HG03135 (cell line): ENCODE results near the gene CADPS.

Source experiments
- ATAC-seq: cut with Tn5 transposase; IDR thresholded peaks from one replicate; pipeline ENCODE4 v1.9.1; 2021; ENCODE audit warnings: mild to moderate bottlenecking, moderate library complexity; ENCODE audit not compliant: unreplicated experiment

CADPS gene

GRCh38 chr3:62462788-62463187 is 412.4 kb downstream of the CADPS start:
- no peak for ATAC-seq

DNA sequence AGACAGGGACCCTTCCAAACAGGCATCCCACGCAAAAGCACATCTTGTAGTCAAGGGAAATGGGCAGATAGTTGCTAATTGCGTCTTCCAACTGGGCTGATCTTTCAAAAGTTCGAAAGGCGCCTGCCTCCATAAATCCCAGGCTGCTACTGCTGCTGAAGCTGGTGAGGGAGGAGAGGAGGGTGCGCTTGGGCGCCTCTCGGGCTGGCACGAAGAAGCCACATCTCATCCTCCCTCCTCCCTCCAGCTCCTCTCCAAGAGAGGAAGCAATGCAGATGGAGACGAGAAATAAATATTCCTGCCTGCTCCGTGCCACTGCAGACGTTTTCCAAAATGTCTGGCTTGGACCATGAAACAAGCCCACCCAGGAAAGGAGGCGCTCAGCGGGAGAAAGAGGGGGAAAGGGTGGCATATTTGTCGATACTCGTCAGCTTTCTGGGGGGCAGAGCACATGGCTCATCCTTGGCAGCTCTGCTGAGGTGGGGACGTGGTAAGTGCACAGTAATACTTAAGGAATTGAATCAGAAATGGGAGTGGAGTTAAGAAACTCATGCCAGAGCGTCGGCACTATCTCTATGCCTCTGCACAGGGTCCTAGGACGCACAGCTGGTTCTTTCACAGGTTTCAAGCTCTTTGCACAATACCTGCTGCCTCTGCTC is 413.0 kb downstream of the CADPS start:
- no peak for ATAC-seq

DNA sequence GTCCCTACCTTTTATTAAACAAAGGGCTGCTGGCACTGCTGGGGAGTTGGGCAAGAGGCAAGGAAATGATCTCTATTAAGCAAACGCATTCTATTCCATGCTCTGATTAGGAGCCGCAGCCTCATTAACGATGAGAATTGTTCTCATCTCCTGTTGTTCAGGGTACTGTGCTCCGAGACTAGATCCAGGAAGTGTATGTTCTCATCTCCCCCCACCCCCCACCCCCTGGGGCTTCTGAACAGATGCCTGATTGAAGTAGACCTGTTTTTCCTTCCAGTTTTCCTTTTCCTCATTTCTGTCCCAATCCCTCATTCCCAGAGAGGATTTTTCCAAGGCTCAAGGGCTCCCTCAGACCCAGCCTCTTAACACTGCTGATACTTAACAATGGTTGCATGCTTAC is 420.3 kb downstream of the CADPS start:
- no peak for ATAC-seq

DNA sequence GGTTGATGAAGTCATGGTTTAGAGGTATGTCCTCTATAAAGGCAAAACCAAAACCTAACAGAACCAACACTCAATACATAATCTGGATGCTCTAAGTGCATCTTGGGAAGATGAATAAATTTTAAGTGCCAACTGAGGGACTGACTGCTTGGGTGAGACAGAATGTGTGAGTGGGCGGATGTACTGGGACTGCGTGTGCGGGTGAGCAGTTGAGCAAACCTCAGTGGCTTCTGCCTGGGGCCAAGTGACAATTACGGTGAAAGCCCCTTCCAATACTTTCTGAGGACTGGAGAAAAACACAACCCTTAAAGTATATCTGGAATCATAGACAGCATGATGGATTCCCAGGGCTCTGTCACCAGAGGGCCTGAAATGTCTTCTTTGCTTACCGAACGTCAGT is 421.8 kb downstream of the CADPS start:
- ATAC-seq = no peak

DNA sequence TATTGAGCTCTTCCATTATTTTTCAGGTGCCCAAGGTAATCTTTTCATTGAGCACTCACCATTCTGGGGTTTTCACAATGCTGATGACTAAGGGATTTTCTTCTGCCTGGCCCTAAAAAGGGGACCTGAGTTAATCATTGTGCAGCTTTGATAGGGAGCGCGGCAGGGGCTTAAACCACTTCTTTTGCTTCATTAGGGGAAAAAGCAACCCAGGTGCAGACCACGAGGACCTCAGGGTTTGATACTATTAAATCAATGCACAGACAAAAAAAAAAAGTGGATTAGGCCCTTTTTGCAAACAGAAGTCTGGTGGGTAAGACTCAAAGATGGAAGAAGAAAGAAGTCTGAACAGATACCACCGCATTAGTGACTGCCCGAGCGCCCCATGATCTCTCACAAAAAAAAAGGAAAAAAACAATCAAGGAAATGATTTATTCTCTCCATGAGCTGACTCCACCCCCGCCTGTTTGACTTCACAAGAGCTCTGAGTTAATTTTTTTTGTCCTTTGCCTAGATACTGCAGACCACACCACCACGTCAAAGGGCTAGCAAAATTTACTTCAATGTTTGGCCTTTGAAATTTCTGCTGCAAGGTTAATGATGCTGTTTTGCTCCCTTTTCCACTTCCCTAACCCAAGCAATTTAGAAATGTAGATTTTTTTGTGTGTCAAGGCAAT is 423.9 kb downstream of the CADPS start:
- no peak for ATAC-seq

DNA sequence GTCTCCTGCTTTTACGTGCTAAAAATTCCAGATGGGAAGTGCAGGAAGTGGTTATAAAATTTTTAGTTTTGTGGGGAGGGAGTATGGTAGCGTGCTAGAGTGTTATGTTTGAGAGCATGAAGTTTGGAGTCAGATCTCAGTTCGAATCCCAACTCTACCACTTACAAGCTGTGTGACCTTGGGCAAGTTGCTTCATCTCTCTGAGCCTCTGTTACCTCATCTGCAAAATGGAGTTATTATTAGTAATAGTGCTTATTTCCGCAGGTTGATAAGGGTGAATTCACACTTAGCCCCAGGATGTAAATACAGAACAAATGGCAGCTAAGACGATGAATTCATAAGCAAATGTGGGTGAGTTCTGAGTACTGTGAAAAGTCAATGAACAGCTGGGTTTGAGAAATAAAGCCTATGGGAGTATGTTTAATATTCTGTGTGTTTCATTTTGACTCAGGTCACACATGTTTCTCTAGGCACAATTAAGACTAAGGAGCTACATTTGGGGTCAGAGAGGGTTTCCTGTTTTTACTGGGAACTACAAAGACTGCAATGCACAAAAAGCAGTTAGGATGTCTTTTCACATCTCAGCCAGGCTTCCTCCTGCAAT is 428.8 kb downstream of the CADPS start:
- no peak for ATAC-seq

DNA sequence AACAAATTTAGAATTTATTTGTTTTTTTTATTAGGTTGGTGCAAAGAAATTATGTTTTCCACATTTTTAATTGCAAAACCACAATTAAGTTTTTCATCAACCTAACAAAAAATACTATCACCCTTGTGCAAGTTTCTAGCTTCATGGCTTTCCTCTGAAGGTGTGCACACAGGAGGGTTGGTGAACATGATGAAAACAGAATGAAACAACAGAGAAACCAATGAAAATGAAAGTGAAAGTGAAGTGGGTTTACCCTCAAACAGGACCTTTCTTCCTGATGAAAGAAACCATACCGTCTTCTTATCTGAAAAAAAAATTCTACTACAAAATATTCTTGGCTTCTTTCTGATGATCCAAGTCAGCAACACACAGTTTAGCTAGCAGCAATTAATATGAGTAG is 429.9 kb downstream of the CADPS start:
- ATAC-seq = no peak

- ATAC-seq = no peak
Observed at GRCh38 chr3:62439978-62440377, 435.2 kb downstream of the CADPS start.

DNA sequence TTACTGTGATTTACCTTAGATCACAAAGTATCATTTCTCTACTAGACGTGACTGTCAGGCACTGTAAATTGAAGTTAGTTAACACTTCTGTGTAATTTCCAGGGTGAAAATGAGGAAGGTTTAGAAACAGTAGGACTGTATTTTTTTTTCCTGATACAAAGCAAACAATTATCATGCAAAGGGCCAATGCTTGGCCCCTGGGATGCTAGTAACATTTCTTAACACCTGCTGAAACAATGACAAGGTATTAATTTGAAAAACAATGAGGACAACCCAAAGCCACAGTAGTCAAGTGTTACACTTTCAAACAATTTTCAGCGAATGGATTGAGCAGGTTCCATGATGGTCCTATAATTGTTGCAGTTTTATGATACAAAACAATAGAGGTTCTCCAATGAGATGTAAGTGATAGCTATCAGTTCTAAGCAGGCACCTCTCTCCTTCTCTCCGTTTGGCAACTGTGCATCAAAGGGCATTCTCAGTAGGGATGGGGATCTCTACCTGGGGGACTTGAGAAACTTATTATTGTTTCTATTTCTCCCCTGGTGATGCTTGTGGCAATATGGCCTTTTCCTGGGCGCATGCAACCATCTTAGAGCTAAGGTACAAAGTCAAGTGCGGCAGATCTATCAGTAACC is 435.9 kb downstream of the CADPS start:
- no peak for ATAC-seq

DNA sequence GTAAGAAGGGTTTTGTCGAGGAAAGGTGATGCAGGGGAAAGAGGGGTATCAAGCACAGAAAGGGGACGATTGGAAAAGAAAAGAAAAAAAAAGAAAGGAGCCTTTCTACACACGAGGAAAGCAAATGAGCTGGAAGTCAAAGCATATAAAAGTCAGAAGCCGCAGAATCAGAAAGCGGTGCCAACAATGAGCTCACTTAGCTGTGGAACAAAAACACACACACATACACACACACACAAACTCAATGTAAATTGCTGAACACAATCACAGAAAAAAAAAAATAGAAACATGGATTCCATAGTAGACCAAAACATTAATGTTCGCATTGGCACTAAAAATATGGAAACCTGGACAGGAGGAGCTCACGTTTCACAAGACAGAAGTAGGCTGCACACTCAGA is 438.4 kb downstream of the CADPS start:
- ATAC-seq = no peak

DNA sequence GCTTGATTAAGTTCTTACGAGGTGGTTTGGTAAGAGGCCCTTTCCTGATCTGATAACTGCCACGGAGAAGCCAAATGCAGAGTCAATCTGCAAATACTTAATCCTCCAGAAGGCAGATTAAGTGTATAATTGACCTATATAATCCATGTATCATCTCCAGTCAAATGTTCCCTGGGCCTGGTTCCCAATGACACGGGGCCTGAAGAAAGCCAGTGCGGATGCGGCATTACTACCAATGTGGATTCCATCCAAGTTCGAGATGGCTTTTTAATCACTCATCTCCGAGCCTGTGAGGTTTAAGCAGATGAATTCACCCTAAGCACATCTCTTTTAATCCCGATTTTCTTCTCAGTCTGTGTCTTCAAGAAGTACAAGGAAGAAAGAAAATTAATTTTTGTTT is 441.8 kb downstream of the CADPS start:
- no peak for ATAC-seq

DNA sequence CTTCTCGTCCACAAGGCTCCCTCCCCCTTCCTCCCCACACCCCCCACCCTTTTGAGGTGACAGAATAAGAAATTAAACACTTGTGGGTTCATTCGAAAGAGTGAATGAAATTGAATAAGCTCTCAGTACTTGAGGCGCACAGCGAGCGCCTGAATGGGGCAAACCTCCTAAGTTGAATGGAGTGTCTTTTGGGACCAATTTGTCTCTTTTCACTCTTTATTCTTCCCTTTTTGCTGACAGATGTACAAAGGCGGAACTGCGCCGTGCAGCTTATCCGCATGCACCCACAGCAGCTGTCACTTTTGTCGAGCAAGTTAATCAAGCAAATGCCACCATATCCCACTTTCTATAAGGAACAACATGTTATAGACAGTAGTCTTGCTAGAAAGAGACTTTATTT is 454.0 kb downstream of the CADPS start:
- no peak for ATAC-seq

DNA sequence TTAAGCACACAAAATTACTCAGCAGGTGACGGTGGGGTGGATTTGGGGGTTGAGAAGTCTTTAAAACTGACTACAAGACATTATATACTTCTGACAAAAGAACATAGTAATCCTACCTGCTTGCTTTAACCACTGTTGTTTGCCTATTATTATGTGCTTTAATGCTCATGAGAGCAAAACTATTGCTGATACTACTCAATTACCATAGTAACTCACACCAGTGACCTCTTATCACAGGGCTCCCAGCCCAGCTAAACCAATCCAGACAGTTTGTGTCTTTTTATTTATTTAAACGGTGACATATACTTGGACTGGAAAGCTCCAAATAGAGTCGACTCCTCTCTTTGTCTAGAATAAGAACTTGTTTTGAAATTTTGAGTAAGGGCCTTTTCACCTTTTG is 459.1 kb downstream of the CADPS start:
- ATAC-seq = no peak

DNA sequence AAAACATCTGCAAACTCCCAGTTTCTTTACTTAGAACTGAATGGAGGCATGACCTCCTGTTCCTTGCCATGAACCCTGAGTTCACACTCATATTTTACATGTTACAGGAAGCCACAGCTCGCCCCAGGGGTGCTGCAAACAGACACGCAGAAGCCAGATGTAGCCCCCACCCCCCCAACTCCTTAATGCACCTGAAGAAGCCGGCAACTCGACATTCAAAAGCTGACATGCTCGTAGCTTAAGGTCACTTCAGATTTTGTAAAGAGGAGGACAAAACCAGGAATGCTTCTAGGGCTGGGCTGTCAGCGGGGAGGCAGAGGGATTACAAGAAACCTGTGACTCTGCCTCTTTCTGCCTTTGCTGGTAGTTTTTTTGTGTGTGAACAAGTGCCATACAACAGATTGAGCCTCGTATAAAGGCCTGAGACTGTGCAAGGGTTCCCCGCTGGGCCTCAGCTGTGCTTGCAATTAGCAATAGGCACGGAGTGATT is 459.9 kb downstream of the CADPS start:
- no peak for ATAC-seq

DNA sequence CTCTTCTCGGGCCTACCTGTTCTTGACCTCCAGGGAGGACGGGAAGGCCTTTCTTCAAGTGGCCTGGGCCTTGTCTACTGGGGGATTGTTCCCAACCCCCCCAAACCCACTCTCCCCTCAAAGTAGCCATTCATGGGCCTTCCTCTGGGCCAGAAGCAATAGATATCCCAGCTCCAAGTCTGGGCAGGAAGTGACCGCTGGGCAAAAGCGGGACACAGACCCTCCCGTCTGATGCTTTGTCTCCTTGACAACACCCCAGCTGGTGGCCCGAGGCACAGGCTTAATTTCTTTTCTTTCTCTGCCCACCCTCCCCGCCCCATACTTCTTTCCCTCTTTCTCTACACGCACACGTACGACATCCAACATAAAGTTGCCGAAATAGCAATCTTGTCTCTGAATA is 460.4 kb downstream of the CADPS start:
- ATAC-seq = no peak

DNA sequence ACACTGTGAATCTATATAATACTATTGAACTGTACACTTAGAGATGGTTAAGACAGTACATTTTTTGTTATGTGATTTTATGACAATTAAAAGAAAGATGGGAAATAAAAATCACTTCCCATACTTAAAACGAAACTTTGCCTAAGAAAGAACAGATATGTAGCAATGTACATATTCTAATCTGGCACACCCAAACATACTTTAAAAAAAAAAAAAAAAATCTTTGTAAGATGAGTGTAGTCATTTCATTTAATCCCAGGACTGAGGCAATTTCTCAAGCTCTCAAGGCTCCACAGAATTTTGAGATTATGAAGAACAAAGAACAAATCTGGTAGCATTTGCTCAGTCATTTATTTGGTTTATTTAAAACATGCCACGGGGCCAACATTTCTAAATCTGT is 461.5 kb downstream of the CADPS start:
- ATAC-seq = no peak

DNA sequence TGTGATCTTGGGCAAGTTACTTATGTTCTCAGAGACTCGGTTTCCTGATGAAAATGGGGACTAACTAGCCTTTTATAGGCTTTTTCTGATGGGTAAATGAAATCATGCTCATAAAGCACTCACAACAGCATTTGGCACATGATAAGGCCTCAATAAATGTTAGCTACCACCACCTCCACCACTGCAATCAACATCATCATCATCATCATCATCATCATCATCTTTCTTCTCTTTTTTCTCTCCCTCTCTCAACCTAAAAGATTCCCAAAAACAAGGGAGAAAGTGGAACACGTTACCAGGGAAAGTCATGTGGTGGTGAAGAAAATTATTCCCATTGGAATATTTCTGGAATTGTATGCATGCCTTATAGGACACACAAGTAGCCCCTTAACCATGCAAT is 468.3 kb downstream of the CADPS start:
- no peak for ATAC-seq

DNA sequence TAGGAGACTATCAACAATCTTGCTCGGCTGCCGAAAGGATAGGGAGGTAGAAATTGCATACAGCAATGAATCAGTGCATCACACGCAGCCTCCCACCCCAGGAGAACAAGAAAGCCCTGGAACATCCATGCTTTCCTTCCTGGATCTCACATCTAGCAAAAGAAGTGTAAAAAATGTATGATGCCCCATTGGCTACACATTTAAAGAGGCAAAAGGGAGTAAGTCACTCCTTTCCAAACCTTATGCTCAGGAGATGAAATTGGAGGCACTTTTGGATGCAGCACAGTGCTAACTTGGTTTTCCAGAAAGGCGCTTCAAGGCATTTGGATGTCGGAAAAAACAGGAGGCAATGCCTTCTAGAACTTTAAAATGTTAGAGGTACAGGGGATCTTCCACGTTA is 469.6 kb downstream of the CADPS start:
- no peak for ATAC-seq

DNA sequence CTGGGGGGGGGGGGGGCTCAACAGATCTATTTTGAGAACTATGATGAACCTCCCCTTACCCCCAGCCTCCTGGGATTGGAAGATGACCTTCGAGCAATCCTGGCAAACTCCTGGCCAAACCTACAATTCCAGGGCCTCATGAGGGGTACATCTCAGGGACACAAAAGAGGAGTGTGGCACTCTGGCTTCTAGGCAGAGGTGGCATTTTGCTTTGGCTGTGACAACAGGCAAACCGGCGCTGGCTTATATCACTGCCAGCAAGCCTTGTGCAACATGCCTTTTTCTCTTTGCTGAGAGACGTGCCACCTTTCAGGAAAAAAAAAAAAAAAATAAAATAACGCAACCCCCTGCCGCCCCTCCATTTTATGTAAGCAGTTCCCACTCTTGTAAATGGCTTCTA is 470.1 kb downstream of the CADPS start:
- no peak for ATAC-seq

DNA sequence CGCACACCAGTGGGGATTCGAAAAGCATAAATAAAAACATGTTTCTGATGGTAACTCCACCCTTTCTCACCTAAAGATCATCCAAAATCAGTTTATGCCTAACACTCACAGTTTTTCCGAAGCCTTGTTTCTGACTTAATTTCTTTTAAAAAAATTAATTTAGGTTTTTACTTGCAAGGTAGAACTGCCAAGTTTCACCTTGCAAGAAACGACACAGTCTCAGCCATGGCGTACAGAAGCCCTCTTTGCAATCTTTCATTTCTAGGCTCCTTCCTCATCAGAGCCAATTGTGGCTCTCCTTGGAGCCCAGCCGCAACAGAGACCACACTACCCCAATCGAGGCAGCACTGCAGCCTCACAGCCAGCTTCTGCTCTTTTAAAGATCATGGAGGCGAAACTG is 470.9 kb downstream of the CADPS start:
- ATAC-seq = no peak

DNA sequence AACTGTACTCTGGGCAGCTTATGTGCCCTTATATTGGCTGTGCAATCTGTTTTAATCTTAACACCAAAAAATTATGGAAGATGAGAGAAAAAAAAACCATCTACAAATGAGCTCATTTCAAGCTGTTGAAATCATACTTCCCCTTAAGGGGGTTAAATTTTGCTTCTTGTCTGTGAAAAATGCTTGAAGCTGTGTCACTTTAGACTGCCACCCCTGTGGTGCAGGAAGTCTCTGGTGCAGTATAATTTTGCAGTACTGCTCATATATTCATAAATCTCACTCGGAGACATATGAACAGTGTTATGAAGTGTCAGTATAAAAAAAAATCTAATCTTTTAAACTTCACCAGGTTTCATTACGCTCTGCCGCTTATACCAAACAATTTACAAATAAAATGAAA is 471.5 kb downstream of the CADPS start:
- ATAC-seq = no peak
